ENCODE measurements around the gene DYNLT4.

Gene DYNLT4

DNA sequence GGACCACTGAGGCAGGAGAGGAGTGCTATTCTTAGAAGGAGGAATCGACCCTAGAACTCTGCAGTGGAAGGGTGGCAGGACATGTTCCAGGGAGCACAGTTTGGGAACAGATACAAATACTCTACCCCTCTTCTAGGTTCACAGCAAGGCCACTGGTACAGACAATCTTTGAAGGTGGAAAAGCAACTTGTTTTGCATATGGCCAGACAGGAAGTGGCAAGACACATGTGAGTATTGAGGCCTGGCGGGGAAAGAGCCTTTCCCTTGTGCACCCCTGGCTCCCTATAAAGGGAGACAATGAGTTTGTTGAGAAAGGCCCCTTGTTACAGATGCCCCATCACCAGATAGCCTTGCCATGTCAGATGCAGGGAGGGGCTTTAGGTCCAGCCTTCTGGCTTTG lies 49.7 kb downstream of the DYNLT4 start:
- Histone ChIP-seq H3K9me3 (no peaks in the 10 kb centered on the region), H3K4me1 (no peaks in the 10 kb centered on the region), H3K27me3 (ENCODE audit: low read depth) (no peaks in the 10 kb centered on the region), H3K4me3 (no peak overlapping the region), H3K36me3 (replicated peaks) (peaks cover 98% of the 10 kb centered on the region)
- in situ Hi-C loops (cut with MboI; ENCODE audit: low sequenced_read_pairs): no loop called here
- no peak for DNase-seq (ENCODE audit: low spot score in 2 of 2)
